Measurements from ENCODE around the gene HCN3. TPM values are rescaled to one million over a fixed set of nuclear protein-coding genes. Genes with fewer than 3 reads are reported as not detected.

HCN3 gene
- total and polyA plus RNA-seq, 8 donors: 0.46 to 13.6 (median 1.9) TPM

DNA sequence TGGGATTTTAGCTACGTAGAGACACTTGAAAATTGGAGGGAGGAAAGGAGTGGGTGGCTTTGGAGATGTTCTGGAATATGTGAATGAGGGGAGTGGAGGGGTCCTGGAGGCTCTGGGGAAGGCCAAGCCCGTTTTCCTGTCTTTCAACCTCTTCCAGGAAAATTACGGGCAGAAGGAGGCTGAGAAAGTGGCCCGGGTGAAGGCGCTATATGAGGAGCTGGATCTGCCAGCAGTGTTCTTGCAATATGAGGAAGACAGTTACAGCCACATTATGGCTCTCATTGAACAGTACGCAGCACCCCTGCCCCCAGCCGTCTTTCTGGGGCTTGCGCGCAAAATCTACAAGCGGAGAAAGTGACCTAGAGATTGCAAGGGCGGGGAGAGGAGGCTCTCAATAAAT lies 43.0 kb downstream of the HCN3 start:
- Histone ChIP-seq H3K27me3 (no peaks in the 10 kb centered on the region), H3K36me3 (peaks cover 2 to 33% (median 24%) of the 10 kb centered on the region in 4 donors), H3K4me3 (peak overlapping the region; percentile 55 to 96 (median 78)), H3K27ac (peak overlapping the region in 4 of 5 donors; percentile 96 to 99 (median 98)), H3K4me1 (peaks cover 27 to 43% (median 36%) of the 10 kb centered on the region in 4 donors), H3K9me3 (no peaks in the 10 kb centered on the region)
- WGBS, 5 donors: 24 to 30% (median 28%) methylated on average over 11 of the region's 11 CpGs
- DNase-seq: no peak
- no peak for TF ChIP-seq EP300 (IDR thresholded peaks at IDR 0.05)
- intact Hi-C loops (cut with DNase I; ENCODE audit: low total_unique reads): no loop called here

DNA sequence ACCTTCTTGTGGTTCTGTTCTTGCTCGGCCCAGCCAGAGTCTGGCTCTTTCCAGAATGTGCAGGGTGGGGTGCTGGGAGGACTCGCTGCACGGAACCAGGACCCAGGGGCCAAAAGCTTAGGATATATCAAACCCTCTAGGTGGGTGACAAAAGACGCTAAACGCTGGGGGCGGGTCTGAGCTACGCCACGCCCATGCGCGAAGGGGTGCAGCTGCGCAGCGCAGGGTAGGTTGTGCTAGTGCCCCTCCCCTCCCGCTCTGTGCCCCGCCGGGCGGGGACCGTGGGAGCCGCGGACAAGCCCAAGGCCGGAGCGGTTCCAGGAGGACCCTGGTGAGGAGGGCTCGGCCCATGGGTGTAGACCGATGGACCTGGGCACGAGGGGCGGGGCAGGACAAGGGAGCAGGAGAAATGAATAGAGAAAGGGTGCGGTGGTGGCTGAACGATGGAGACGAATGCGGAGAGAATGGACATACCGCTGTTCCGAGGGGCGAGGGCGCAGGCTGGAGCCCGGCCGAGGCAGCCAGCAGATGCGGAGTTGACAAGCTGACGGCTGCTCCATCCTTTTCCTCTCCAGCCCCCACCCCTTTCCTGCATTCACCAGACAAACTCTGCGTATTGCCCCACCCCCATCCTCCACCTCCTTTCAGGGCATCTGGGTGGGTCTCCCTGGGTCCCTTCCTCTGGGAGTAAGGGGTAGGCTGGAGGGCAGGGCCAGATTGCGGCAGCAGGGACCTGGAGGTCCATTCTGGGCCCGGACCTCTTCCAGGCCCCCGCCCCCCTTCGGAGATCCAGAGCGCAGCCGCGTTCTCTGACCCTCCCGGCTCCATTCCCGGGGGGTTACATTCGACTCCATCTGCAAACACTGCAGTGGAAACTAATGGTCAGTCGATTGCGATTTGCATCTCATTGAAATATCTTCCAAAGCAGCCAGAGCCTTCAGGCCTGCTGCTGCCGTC lies 43.7 kb downstream of the HCN3 start, which contains the start of gene RUSC1:
TSS of gene RUSC1 (plus strand) at position 234 of the 957 bp plus-strand sequence. CDS start 880 bp downstream, outside the sequence.
- H3K36me3 ChIP-seq: peaks cover 0 to 26% (median 18%) of the 10 kb centered on the region in 4 donors
- intact Hi-C loops (cut with DNase I; ENCODE audit: low total_unique reads): no loop called here
- no peaks in the 10 kb centered on the region for H3K27me3 ChIP-seq
- peak; percentile 75 to 94 for DNase-seq
- H3K9me3 ChIP-seq: no peaks in the 10 kb centered on the region
- TF ChIP-seq POLR2A (IDR thresholded peaks at IDR 0.05): no peak
- TF ChIP-seq, protein P1, sequence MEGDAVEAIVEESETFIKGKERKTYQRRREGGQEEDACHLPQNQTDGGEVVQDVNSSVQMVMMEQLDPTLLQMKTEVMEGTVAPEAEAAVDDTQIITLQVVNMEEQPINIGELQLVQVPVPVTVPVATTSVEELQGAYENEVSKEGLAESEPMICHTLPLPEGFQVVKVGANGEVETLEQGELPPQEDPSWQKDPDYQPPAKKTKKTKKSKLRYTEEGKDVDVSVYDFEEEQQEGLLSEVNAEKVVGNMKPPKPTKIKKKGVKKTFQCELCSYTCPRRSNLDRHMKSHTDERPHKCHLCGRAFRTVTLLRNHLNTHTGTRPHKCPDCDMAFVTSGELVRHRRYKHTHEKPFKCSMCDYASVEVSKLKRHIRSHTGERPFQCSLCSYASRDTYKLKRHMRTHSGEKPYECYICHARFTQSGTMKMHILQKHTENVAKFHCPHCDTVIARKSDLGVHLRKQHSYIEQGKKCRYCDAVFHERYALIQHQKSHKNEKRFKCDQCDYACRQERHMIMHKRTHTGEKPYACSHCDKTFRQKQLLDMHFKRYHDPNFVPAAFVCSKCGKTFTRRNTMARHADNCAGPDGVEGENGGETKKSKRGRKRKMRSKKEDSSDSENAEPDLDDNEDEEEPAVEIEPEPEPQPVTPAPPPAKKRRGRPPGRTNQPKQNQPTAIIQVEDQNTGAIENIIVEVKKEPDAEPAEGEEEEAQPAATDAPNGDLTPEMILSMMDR (IDR thresholded peaks at IDR 0.05): no peak
- no peak for TF ChIP-seq EP300 (IDR thresholded peaks at IDR 0.05)
- TF ChIP-seq POLR2AphosphoS5 (IDR thresholded peaks at IDR 0.05): peak in 2 of 3 donors; percentile 30 to 82
- peak within 1 kb of the TSS; percentile 28 to 99 (median 98) for H3K27ac ChIP-seq
- WGBS, 5 donors: 8 to 20% (median 14%) methylated on average over 45 to 51 of the region's 51 CpGs
- peak within 1 kb of the TSS; percentile 55 to 96 (median 78) for H3K4me3 ChIP-seq
- H3K4me1 ChIP-seq: peaks cover 34 to 50% (median 43%) of the 10 kb centered on the region in 4 donors

DNA sequence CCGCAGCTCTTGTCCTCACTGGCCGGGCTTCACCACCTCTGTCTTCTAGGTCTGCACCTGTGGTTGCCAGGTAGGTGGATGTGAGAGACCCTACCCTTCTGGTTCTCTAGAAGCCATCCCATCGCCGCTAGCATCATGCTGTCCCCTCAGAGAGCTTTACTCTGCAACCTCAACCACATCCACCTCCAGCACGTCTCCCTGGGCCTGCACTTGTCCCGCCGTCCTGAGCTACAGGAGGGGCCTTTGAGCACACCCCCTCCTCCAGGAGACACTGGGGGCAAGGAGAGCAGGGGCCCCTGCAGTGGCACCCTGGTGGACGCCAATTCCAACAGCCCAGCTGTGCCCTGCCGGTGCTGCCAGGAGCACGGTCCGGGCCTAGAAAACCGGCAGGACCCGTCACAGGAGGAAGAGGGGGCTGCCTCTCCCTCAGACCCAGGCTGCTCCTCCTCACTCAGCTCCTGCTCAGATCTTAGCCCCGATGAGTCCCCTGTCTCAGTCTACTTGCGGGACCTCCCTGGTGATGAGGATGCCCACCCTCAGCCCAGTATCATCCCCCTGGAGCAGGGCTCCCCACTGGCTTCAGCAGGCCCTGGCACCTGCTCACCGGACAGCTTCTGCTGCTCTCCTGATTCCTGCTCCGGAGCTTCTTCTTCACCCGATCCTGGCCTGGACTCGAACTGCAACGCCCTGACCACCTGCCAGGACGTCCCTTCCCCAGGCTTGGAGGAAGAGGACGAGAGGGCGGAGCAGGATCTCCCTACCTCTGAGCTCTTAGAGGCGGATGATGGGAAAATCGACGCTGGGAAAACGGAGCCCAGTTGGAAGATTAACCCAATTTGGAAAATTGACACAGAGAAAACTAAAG lies 44.6 kb downstream of the HCN3 start:
- TF ChIP-seq EP300 (IDR thresholded peaks at IDR 0.05) (no peak), POLR2A (IDR thresholded peaks at IDR 0.05) (no peak), POLR2AphosphoS5 (IDR thresholded peaks at IDR 0.05) (no peak)
- TF ChIP-seq, protein P1 (IDR thresholded peaks at IDR 0.05): no peak
- DNase-seq: peak in 1 of 2 donors; percentile 50

DNA sequence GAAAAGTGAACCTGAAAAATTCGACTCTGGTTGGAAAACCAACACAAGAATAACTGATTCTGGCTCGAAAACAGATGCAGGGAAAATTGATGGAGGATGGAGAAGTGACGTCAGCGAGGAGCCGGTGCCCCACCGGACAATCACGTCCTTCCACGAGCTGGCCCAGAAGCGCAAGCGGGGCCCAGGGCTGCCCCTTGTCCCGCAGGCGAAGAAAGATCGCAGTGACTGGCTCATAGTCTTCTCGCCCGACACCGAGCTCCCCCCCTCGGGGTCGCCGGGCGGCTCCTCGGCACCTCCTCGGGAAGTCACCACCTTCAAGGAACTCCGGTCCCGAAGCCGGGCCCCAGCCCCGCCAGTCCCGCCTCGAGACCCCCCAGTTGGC lies 45.3 kb downstream of the HCN3 start:
- DNase-seq: peak in 1 of 2 donors; percentile 70
- Histone ChIP-seq H3K27me3 (no peaks in the 10 kb centered on the region), H3K4me1 (peaks cover 36 to 66% (median 50%) of the 10 kb centered on the region in 4 donors), H3K4me3 (peak overlapping the region; percentile 74 to 96 (median 78)), H3K27ac (peak overlapping the region; percentile 80 to 99 (median 98)), H3K36me3 (peaks cover 0 to 35% (median 30%) of the 10 kb centered on the region in 4 donors), H3K9me3 (no peaks in the 10 kb centered on the region)
- 1 to 4% (median 3%) methylated on average over 15 to 28 of the region's 28 CpGs for WGBS, 5 donors
- no peak for TF ChIP-seq POLR2AphosphoS5 (IDR thresholded peaks at IDR 0.05)
- TF ChIP-seq, protein P1 (IDR thresholded peaks at IDR 0.05): no peak
- TF ChIP-seq EP300 (IDR thresholded peaks at IDR 0.05): no peak
- no peak for TF ChIP-seq POLR2A (IDR thresholded peaks at IDR 0.05)
- intact Hi-C loops (cut with DNase I; ENCODE audit: low total_unique reads): no loop called here

More for the DNA sequence above, 44.6 kb downstream of the HCN3 start:
- peaks cover 36 to 59% (median 48%) of the 10 kb centered on the region in 4 donors for H3K4me1 ChIP-seq
- H3K27me3 ChIP-seq: no peaks in the 10 kb centered on the region
- intact Hi-C loops (cut with DNase I; ENCODE audit: low total_unique reads): no loop called here
- peak overlapping the region; percentile 74 to 96 (median 78) for H3K4me3 ChIP-seq
- peak overlapping the region; percentile 9 to 99 (median 98) for H3K27ac ChIP-seq
- no peaks in the 10 kb centered on the region for H3K9me3 ChIP-seq
- H3K36me3 ChIP-seq: peaks cover 0 to 28% (median 23%) of the 10 kb centered on the region in 4 donors
- WGBS, 5 donors: 37 to 55% (median 53%) methylated on average over 23 to 27 of the region's 27 CpGs
